ENCODE results near the gene CASP9.

The CASP9 gene

GRCh38 chr1:15444468-15445389 is 79.3 kb downstream of the CASP9 start:
- DNase-seq = no peak

- no peak for DNase-seq
Observed at GRCh38 chr1:15443281-15443680, 80.7 kb downstream of the CASP9 start.

DNA sequence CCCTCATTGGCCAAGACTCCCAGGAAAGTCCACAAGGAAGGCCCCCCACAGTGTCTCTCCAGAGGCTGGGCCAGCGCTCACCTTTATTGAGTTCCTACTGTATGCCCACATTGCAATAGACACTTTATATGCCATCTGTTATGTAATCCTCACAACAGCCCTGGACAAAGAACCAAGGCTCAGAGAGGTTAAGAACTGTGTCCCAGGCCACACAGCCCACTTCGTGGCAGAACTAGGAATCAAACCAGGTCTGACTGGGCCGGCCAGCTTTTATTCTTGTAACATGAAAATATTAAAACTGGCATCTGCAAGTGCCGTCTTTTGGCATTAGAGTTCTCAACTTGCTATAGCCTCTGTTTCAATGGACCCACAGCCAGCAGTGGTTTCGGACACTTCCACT is 81.3 kb downstream of the CASP9 start:
- no peak for DNase-seq

GRCh38 chr1:15442119-15442518 is 81.9 kb downstream of the CASP9 start:
- DNase-seq = no peak

Data from stimulated activated CD4-positive, alpha-beta T cell treated with anti-CD3 and anti-CD28 coated beads, Interleukin-2, amount 100 ng/mL, for 24 hours (primary cell).